A673 (cell line): ENCODE measurements around the gene GPHN. TPM values are rescaled to one million over a fixed set of nuclear protein-coding genes. Genes with fewer than 3 reads are reported as not detected.
"Not testable (repeated sequence)": the region's sequence is repeated elsewhere in the genome, so short reads cannot be mapped to it uniquely, and the experiment has no call there.

Experiments
- BruUV-seq: library from RNA; stranded (reverse); fragments of 400-500 nt; replicated peaks from 2 replicates; lab custom pipeline; 2021; lab: Mats Ljungman, UMichigan
- CTCF ChIA-PET: fragments of 300-600 bp; sonication (Branson Sonifier 250); formaldehyde crosslinking; loops from one replicate; lab custom pipeline; 2022; ENCODE audit warnings: antibody characterized with exemption; lab: Charles Lee
- POLR2A ChIA-PET: fragments of 300-600 bp; sonication (Branson Sonifier 250); formaldehyde crosslinking; loops from one replicate; lab custom pipeline; 2022; ENCODE audit warnings: antibody characterized with exemption; ENCODE audit not compliant: low non-redundant PET; lab: Charles Lee
- DNase-seq: peaks from one replicate; pipeline ENCODE4 v3.0.0-alpha.2; 2015; ENCODE audit warnings: low spot score
- H3K27ac ChIP-seq: fragments of 200-600 bp; sonication (generic); 2 replicates; pipeline ENCODE4 v1.5.1; 2016; ENCODE audit warnings: mixed run types, low read depth, mild to moderate bottlenecking, mixed read lengths, antibody characterized with exemption, low read length; ENCODE audit not compliant: poor library complexity, severe bottlenecking
- H3K27me3 ChIP-seq: fragments of 200-600 bp; sonication (generic); replicated peaks from 2 replicates; pipeline ENCODE4 v1.6.1; 2017; ENCODE audit warnings: mixed run types, low read depth, mild to moderate bottlenecking, mixed read lengths, antibody characterized with exemption, low read length; ENCODE audit not compliant: insufficient read depth, poor library complexity
- H3K36me3 ChIP-seq: fragments of 200-600 bp; sonication (generic); 2 replicates; pipeline ENCODE4 v1.6.1; 2016; ENCODE audit warnings: mixed run types, mild to moderate bottlenecking, mixed read lengths, antibody characterized with exemption, low read length; ENCODE audit not compliant: insufficient read depth, poor library complexity, severe bottlenecking
- H3K4me1 ChIP-seq: fragments of 200-600 bp; sonication (generic); 2 replicates; pipeline ENCODE4 v1.6.1; 2017; ENCODE audit warnings: mixed run types, mild to moderate bottlenecking, mixed read lengths, antibody characterized with exemption, low read length; ENCODE audit not compliant: insufficient read depth, poor library complexity, severe bottlenecking
- H3K4me3 ChIP-seq: fragments of 200-600 bp; sonication (generic); 2 replicates; pipeline ENCODE4 v1.5.1; 2016; ENCODE audit warnings: low read depth, mixed run types, mild to moderate bottlenecking, mixed read lengths, low read length; ENCODE audit not compliant: poor library complexity, severe bottlenecking
- H3K9me3 ChIP-seq: fragments of 200-600 bp; sonication (generic); 2 replicates; pipeline ENCODE4 v1.6.1; 2016; ENCODE audit warnings: mixed run types, low read depth, mild to moderate bottlenecking, mixed read lengths, antibody characterized with exemption, low read length; ENCODE audit not compliant: poor library complexity, severe bottlenecking
- CTCF ChIP-seq: fragments of 300-800, 200-600 bp; sonication (generic); conservative IDR thresholded peaks from 2 replicates; pipeline ENCODE4 v1.5.1; 2017; ENCODE audit warnings: low read depth, mild to moderate bottlenecking, antibody characterized with exemption, low read length, moderate library complexity, mixed read lengths
- EZH2 ChIP-seq: fragments of 200-600 bp; sonication (generic); IDR thresholded peaks from 2 replicates; pipeline ENCODE4 v1.6.1; 2017; ENCODE audit warnings: borderline replicate concordance, low read depth, mild to moderate bottlenecking, mixed read lengths, antibody characterized with exemption, low read length; ENCODE audit not compliant: poor library complexity, severe bottlenecking
- intact Hi-C: fragments of 100-400 bp; cut with micrococcal nuclease; formaldehyde crosslinking; loops from one replicate; pipeline ENCODE4 v1.10.0; 2022; ENCODE audit not compliant: unreplicated experiment
- total RNA-seq: library from RNA; stranded (reverse); gene quantifications from 2 replicates; pipeline ENCODE4 v1.2.3, GENCODE V29; 2021

Gene GPHN
- total RNA-seq, 1 experiment from 2014 or later, result 30.3 TPM

GRCh38 chr14:66575014-66575413 is 67.1 kb downstream of the GPHN start:
- ChIA-PET POLR2A (no interaction called here), CTCF (no interaction called here)
- intact Hi-C loops, result no loop called here
- TF ChIP-seq EZH2, result no peak
- no peak for TF ChIP-seq CTCF
- no peak overlapping the region for H3K4me3 ChIP-seq
- H3K9me3 ChIP-seq, result peaks cover 31% of the 10 kb centered on the region
- no peak for DNase-seq
- H3K36me3 ChIP-seq, result no peaks in the 10 kb centered on the region
- no peak overlapping the region for H3K27ac ChIP-seq
- BruUV-seq, result no TSS peak
- no peaks in the 10 kb centered on the region for H3K27me3 ChIP-seq
- H3K4me1 ChIP-seq, result no peaks in the 10 kb centered on the region

GRCh38 chr14:66575939-66576338 is 68.0 kb downstream of the GPHN start:
- H3K9me3 ChIP-seq, result peaks cover 31% of the 10 kb centered on the region
- DNase-seq, result no peak
- TF ChIP-seq CTCF (no peak), EZH2 (no peak)
- H3K4me3 ChIP-seq, result no peak overlapping the region
- CTCF ChIA-PET, result no interaction called here
- POLR2A ChIA-PET, result no interaction called here
- intact Hi-C loops, result no loop called here
- H3K4me1 ChIP-seq, result no peaks in the 10 kb centered on the region
- H3K27ac ChIP-seq, result no peak overlapping the region
- BruUV-seq, result no TSS peak
- H3K27me3 ChIP-seq, result no peaks in the 10 kb centered on the region
- H3K36me3 ChIP-seq, result no peaks in the 10 kb centered on the region

- DNase-seq, H3K27ac ChIP-seq, H3K36me3 ChIP-seq, H3K4me3 ChIP-seq, CTCF ChIA-PET, H3K9me3 ChIP-seq, H3K4me1 ChIP-seq, H3K27me3 ChIP-seq, POLR2A ChIA-PET, BruUV-seq, intact Hi-C loops: not testable (repeated sequence)
Observed at GRCh38 chr14:66587753-66588152, 79.8 kb downstream of the GPHN start.

- no TSS peak for BruUV-seq
- DNase-seq, result no peak
- CTCF ChIA-PET, result no interaction called here
Observed at GRCh38 chr14:66595394-66595793, 87.4 kb downstream of the GPHN start.

More at GRCh38 chr14:66595394-66595793, 87.4 kb downstream of the GPHN start:
- H3K27me3 ChIP-seq, result no peaks in the 10 kb centered on the region
- no peak overlapping the region for H3K27ac ChIP-seq
- POLR2A ChIA-PET, result no interaction called here
- H3K4me1 ChIP-seq, result no peaks in the 10 kb centered on the region
- H3K36me3 ChIP-seq, result no peaks in the 10 kb centered on the region
- intact Hi-C loops, result no loop called here
- H3K9me3 ChIP-seq, result peaks cover 8% of the 10 kb centered on the region
- TF ChIP-seq EZH2 (no peak), CTCF (no peak)
- H3K4me3 ChIP-seq, result no peak overlapping the region
